Epithelial cell of esophagus (primary cell): Measurements from ENCODE around the gene SPRR2F.

Experiments
- DNase-seq: peaks from one replicate; pipeline ENCODE4 v3.0.0; 2010; ENCODE audit warnings: low read depth
- H3K4me3 ChIP-seq: 2 replicates; pipeline ENCODE4 v1.5.1; 2011; ENCODE audit warnings: mild to moderate bottlenecking, low read length, control low read depth
- CTCF ChIP-seq: IDR thresholded peaks from 2 replicates; pipeline ENCODE4 v1.5.1; 2011; ENCODE audit warnings: low read depth, mild to moderate bottlenecking, low read length, control low read depth, inconsistent platforms; ENCODE audit not compliant: insufficient read depth; ENCODE audit errors: missing control alignments

SPRR2F gene

DNA sequence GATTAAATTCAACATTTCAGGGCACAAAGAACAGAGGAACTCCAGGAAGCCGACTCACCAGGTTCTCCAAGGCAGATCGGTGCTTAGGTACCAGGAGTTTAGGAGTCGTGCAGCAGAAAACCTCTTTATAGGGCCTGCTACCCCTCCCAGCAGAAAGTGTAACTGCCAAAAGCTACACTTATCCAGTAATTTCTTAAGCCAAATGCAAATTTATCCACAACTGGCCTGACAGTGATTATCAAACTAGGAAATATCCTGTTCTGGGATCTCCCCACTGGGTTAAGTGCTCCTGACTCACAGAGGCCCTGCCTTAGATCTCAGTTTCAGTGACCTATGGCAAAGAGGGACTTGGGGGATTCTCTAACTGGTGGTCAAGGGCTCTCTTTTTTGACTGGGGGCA is at the start of gene SPRR2F:
SPRR2F (minus strand) TSS at position 101 of the 400 bp plus-strand sequence. CDS start 783 bp downstream, outside the sequence.
- DNase-seq = peak; percentile 31
- no peak for TF ChIP-seq CTCF
- H3K4me3 ChIP-seq = no peak within 1 kb of the TSS

DNA sequence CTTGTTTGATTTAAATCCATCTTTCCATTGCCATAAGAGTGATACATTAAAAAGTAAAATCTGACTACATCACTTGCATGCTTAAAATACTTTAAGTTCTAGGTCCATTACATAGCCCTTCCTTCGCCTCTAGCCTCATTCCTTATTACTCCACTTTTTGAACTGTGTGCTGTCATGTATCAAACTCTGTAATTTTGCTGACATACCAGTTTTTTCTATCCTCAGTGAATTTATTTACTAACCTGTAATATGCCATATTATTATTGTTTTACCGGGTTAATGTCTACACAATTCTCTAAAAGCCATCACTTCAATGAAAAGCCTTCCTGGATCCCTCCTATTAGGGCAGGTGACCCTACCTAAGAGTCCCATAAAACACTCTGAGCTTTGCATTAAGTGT is 42.2 kb upstream of the SPRR2F start:
- TF ChIP-seq CTCF = no peak
- DNase-seq = no peak
- no peak overlapping the region for H3K4me3 ChIP-seq

DNA sequence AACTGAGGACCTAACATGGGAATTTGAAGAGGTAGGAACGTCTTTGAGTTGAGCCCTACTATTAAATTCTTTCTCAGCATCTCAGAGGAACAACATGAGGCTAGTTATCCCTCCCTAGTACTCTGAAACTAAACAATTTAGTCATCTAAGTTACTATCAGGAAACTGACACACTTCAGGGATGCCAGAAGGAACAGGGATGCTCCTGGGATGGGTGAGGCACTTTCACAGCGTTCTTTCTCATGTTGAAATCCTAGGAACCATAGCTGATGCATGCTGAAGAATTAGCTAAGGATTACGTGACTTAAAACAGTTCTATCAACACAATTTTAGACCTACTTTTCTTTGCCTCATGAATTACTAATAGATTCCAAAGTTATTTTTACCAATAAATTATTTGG is 39.2 kb upstream of the SPRR2F start:
- no peak for TF ChIP-seq CTCF
- peak; percentile 30 for DNase-seq
- H3K4me3 ChIP-seq = no peak overlapping the region

DNA sequence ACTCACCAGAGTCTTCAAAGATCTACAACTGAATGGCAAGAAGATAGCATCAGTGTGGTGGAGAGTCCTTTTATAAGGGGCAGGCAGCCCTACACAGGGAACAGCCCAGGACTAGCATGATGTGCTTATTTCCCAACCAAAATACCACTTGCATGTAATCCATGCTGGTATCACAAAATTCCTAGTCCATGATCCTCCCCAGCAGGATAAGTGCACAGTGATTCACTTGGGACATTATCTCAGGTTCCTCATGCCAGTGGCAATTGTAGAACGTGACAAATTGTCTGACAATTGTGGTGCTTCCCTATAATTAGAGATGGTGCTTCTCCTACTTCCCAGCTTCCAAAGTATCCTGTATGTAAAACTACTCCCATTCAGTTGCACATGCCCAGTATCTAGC is 37.5 kb upstream of the SPRR2F start, which contains the start of gene SPRR2G:
SPRR2G (minus strand) TSS at position 45 of the 400 bp plus-strand sequence. CDS start 780 bp downstream, outside the sequence.
- peak; percentile 41 for DNase-seq
- TF ChIP-seq CTCF = no peak
- no peak within 1 kb of the TSS for H3K4me3 ChIP-seq

DNA sequence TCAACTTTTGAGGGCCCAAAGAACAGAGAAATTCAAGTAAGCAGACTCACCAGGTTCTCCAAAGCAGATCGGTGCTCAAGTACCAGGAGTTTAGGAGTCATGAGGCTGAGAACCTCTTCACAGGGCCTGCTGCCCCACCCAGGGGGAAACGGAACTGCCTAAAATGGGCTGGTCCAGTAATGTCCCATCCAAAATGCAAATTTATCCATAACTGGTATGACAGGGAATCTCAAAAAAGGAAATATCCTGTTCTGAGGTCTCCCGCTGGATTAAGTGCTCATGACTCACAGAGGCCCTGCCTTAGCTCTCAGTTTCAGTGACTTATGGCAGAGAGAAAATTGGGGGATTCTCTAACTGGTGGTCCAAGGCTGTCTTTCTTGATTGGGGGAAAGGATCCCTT is 28.1 kb upstream of the SPRR2F start:
- DNase-seq = peak; percentile 57
- no peak overlapping the region for H3K4me3 ChIP-seq
- TF ChIP-seq CTCF = no peak

DNA sequence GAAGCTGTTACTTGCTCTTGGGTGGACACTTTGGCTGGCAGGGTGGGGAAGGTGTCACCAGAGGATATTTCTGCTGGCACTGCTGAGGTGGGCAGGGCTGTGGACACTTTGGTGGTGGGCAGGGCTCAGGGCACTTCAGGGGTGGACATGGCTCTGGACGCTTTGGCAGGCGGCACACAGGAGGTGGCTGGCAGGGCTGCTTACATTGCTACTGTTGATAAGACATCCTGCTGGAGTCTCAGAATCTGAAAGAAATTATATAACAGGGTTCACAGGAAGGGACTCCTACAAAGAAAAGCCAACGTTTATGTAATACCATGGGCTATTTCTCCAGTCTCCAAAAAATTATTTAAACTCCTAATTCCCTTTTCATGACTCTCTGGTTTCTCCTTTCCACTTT is 27.2 kb upstream of the SPRR2F start:
- no peak for DNase-seq
- H3K4me3 ChIP-seq = no peak overlapping the region
- TF ChIP-seq CTCF = no peak

DNA sequence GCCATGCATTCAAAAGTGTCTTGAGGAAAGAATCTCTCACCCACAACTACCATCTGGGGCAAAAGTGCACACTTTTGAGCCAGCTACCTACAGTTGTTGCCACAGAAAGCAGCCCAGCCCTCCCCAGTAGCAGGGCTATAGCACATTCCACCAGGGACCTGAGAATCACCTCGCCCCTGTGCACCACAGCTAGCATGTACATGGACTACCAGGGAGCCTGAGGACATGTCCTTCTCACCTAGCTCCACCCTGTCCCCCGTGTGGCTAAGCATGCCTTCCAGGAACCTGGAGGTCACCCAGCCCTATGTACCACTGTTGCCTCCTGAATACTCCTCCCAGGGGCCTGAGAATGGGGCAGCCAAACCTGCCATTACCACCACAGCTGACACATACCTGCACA is 20.4 kb upstream of the SPRR2F start:
- DNase-seq = no peak
- H3K4me3 ChIP-seq = no peak overlapping the region
- TF ChIP-seq CTCF = no peak
